GM06990 (cell line): ENCODE measurements around the gene SFXN1.

Experiments used
- DNase-seq: peaks from one replicate; pipeline ENCODE4 v3.0.0-alpha.2; 2011; ENCODE audit not compliant: insufficient read length; ENCODE audit errors: extremely low read depth
- H3K27me3 ChIP-seq: replicated peaks from 2 replicates; pipeline ENCODE4 v1.6.0; 2011; ENCODE audit warnings: low read length; ENCODE audit not compliant: control insufficient read depth, insufficient read depth
- H3K36me3 ChIP-seq: 2 replicates; pipeline ENCODE4 v1.5.1; 2011; ENCODE audit warnings: low read length; ENCODE audit not compliant: control insufficient read depth, insufficient read depth
- H3K4me3 ChIP-seq: replicated peaks from 2 replicates; pipeline ENCODE4 v1.5.1; 2011; ENCODE audit warnings: low read depth, mild to moderate bottlenecking, control low read depth, low read length
- CTCF ChIP-seq: IDR thresholded peaks from 2 replicates; pipeline ENCODE4 v1.5.1; 2011; ENCODE audit warnings: low read length, control low read depth, mild to moderate bottlenecking, inconsistent platforms; ENCODE audit not compliant: insufficient read depth, poor library complexity, severe bottlenecking

The SFXN1 gene

DNA sequence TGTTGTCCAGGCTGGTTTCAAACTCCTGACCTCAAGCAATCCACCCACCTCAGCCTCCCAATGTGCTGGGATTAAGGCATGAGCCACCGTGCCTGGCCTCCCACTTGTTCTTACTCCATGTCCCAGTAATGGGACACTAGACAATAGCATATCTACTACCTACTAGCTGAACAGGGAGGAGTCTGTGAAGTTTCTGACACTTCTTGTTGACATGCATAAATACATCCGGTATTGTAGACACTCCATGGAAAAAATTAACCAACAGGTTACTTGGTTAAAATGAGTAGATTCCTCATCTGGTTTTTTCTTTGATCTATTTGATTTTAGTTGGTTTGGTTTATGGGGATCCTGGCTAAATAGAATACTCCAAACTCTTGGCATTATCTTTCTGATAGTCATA is 88.3 kb downstream of the SFXN1 start:
- no peak for DNase-seq
- no peak for TF ChIP-seq CTCF
- no peak overlapping the region for H3K4me3 ChIP-seq
- H3K36me3 ChIP-seq = no peaks in the 10 kb centered on the region
- H3K27me3 ChIP-seq = peaks cover 3% of the 10 kb centered on the region; the same call in 1 of the 2 replicates

- DNase-seq = no peak
- Histone ChIP-seq H3K4me3 (no peak overlapping the region), H3K27me3 (peaks cover 3% of the 10 kb centered on the region; the same call in 1 of the 2 replicates), H3K36me3 (no peaks in the 10 kb centered on the region)
- peak; percentile 3 for TF ChIP-seq CTCF
Observed at GRCh38 chr5:175567954-175568353, 89.6 kb downstream of the SFXN1 start.

DNA sequence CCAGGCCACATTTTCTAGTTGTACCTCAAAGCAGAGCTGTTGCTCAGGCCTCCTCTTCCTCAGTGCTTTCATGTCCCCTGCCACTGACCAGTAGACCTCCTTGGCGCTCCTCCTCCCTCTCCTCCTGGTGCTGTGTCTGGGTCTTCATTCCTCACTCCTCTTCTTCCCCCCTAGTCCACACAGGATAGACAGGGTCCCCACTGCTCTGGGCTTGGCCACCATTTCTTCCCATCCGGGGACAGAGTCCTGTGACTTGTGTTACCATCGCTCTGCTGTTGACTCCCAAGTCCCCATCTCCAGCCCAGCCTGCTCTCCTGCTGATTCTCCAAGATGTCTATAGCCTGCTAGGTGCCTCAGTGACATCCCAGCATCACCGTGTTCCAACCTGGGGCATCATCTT is 91.3 kb downstream of the SFXN1 start:
- TF ChIP-seq CTCF = no peak

GRCh38 chr5:175572886-175573285 is 94.5 kb downstream of the SFXN1 start:
- no peak for DNase-seq

More for the DNA sequence above, 91.3 kb downstream of the SFXN1 start:
- H3K36me3 ChIP-seq = no peaks in the 10 kb centered on the region
- no peak overlapping the region for H3K4me3 ChIP-seq
- peaks cover 3% of the 10 kb centered on the region; the same call in 1 of the 2 replicates for H3K27me3 ChIP-seq
- no peak for DNase-seq

DNA sequence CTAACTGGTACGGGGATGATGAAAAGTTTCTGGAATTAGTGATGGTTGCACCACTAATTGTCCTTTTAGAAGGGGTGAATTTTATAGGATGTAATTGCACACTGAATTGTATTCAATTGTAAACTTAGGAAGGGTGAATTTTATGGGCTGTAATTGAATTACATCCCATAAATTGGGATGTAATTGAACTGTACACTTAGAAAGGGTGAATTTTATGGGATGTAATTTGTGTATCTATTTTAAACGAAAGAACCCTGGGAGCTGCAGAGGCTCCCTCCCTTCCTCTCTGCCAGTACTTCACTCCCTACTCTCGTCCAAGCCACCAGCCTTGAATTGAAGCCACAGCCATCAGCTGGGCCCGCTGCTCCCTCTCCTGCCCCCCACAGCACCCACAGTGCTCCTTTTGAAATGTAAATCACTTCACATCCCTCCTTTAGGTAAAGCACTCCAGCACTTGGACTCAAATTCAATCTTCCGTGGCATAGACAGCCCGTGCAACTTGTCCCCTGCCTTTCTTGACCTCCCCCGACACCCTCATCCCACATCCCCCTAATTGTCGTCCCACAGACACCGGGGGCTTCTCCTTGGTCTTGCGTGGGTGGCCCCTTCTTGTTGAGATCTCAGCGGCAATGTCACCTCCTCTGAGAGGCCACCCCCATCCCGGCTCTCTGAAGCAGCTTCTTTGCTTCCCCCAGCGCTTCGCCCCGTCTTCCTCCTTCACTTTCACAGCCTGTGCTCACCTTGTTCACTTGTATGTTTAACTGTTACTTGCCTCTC is 95.3 kb downstream of the SFXN1 start:
- no peak for DNase-seq
- TF ChIP-seq CTCF = no peak
- peaks cover 3% of the 10 kb centered on the region; the same call in 1 of the 2 replicates for H3K27me3 ChIP-seq

More at GRCh38 chr5:175572886-175573285, 94.5 kb downstream of the SFXN1 start:
- H3K27me3 ChIP-seq = peaks cover 3% of the 10 kb centered on the region; the same call in 1 of the 2 replicates
- TF ChIP-seq CTCF = no peak
- H3K36me3 ChIP-seq = no peaks in the 10 kb centered on the region
- no peak overlapping the region for H3K4me3 ChIP-seq

More for the DNA sequence above, 95.3 kb downstream of the SFXN1 start:
- Histone ChIP-seq H3K36me3 (no peaks in the 10 kb centered on the region), H3K4me3 (no peak overlapping the region)
